Caco-2 (cell line): ENCODE data around the gene PTCHD1. TPM values are rescaled to one million over a fixed set of nuclear protein-coding genes. Genes with fewer than 3 reads are reported as not detected.
A peak's percentile ranks its signal among the peaks of the same experiment; 100 is the strongest.

Experiments used
- BruUV-seq: library from RNA; stranded (reverse); fragments of 400-500 nt; replicated peaks from 2 replicates; lab custom pipeline; 2021; lab: Mats Ljungman, UMichigan
- CTCF ChIA-PET: fragments of 300-600 bp; sonication (Branson Sonifier 250); formaldehyde crosslinking; loops from one replicate; lab custom pipeline; 2022; ENCODE audit warnings: antibody characterized with exemption; lab: Charles Lee
- POLR2A ChIA-PET: fragments of 300-600 bp; sonication (Branson Sonifier 250); formaldehyde crosslinking; loops from one replicate; lab custom pipeline; 2022; ENCODE audit warnings: antibody characterized with exemption; lab: Charles Lee
- DNase-seq, 2 experiments: peaks; one replicate each; pipeline versions ENCODE4 v3.0.0 to v3.0.0-alpha.2; 2020 to 2022
- H3K27me3 ChIP-seq: replicated peaks from 2 replicates; pipeline ENCODE4 v1.6.0; 2011; ENCODE audit warnings: low read length; ENCODE audit not compliant: control insufficient read depth, insufficient read depth
- H3K36me3 ChIP-seq: 2 replicates; pipeline ENCODE4 v1.5.1; 2011; ENCODE audit warnings: low read length; ENCODE audit not compliant: control insufficient read depth, insufficient read depth
- H3K4me1 ChIP-seq: fragments of 250-450 bp; sonication (Bioruptor Pico); 2 replicates; pipeline ENCODE4 v1.5.1; 2020; ENCODE audit warnings: mild to moderate bottlenecking
- H3K4me3 ChIP-seq: 2 replicates; pipeline ENCODE4 v1.5.1; 2011; ENCODE audit warnings: low read depth, mild to moderate bottlenecking, control low read depth, low read length
- H3K9me3 ChIP-seq: fragments of 250-450 bp; sonication (Bioruptor Pico); 2 replicates; pipeline ENCODE4 v1.5.1; 2020; ENCODE audit warnings: mild to moderate bottlenecking, moderate library complexity
- H3K27ac Mint-ChIP-seq: one replicate; pipeline ENCODE4 v1.8.0; 2022; ENCODE audit warnings: mixed read lengths; ENCODE audit not compliant: unreplicated experiment
- H3K27me3 Mint-ChIP-seq: one replicate; pipeline ENCODE4 v1.8.0; 2022; ENCODE audit warnings: mixed read lengths; ENCODE audit not compliant: insufficient read depth, unreplicated experiment
- H3K36me3 Mint-ChIP-seq: one replicate; pipeline ENCODE4 v1.8.0; 2022; ENCODE audit warnings: mild to moderate bottlenecking, mixed read lengths; ENCODE audit not compliant: insufficient read depth, unreplicated experiment
- H3K4me1 Mint-ChIP-seq: one replicate; pipeline ENCODE4 v1.8.0; 2022; ENCODE audit warnings: low read depth, mixed read lengths; ENCODE audit not compliant: unreplicated experiment
- H3K4me3 Mint-ChIP-seq: one replicate; pipeline ENCODE4 v1.8.0; 2022; ENCODE audit warnings: mild to moderate bottlenecking, moderate library complexity, mixed read lengths; ENCODE audit not compliant: unreplicated experiment
- H3K9me3 Mint-ChIP-seq: one replicate; pipeline ENCODE4 v1.8.0; 2022; ENCODE audit warnings: mixed read lengths; ENCODE audit not compliant: unreplicated experiment
- intact Hi-C: fragments of 100-400 bp; cut with micrococcal nuclease; formaldehyde crosslinking; loops from one replicate; pipeline ENCODE4 v1.10.0; 2022; ENCODE audit not compliant: unreplicated experiment
- total RNA-seq: library from RNA; stranded (reverse); gene quantifications from 2 replicates; pipeline ENCODE4 v1.2.3, GENCODE V29; 2022
- TF ChIP-seq, protein P1 (sequence below), 2 experiments: fragments of 200-600 bp in 1 of 2; IDR thresholded peaks; 1 replicate in 1 of 2; 2 replicates in 1 of 2; pipeline versions ENCODE4 v1.5.1 to v1.8.0; 2011 to 2022; ENCODE audit warnings: antibody characterized with exemption in 1 of 2, control low read depth in 1 of 2, inconsistent platforms in 1 of 2, low read depth in 1 of 2, low read length in 1 of 2, mild to moderate bottlenecking in 1 of 2, moderate library complexity in 1 of 2; ENCODE audit not compliant: insufficient read depth in 1 of 2, severe bottlenecking in 1 of 2, unreplicated experiment in 1 of 2

PTCHD1 gene
- total RNA-seq, 1 experiment from 2014 or later, result not detected

- Histone ChIP-seq H3K27me3 (no peaks in the 10 kb centered on the region), H3K9me3 (no peaks in the 10 kb centered on the region), H3K4me1 (no peaks in the 10 kb centered on the region), H3K36me3 (no peaks in the 10 kb centered on the region), H3K4me3 (no peak overlapping the region)
- no peak for DNase-seq
- TF ChIP-seq, protein P1, sequence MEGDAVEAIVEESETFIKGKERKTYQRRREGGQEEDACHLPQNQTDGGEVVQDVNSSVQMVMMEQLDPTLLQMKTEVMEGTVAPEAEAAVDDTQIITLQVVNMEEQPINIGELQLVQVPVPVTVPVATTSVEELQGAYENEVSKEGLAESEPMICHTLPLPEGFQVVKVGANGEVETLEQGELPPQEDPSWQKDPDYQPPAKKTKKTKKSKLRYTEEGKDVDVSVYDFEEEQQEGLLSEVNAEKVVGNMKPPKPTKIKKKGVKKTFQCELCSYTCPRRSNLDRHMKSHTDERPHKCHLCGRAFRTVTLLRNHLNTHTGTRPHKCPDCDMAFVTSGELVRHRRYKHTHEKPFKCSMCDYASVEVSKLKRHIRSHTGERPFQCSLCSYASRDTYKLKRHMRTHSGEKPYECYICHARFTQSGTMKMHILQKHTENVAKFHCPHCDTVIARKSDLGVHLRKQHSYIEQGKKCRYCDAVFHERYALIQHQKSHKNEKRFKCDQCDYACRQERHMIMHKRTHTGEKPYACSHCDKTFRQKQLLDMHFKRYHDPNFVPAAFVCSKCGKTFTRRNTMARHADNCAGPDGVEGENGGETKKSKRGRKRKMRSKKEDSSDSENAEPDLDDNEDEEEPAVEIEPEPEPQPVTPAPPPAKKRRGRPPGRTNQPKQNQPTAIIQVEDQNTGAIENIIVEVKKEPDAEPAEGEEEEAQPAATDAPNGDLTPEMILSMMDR (IDR thresholded peaks at IDR 0.05; ENCODE audit: insufficient read depth in 1 of 2, low read depth in 1 of 2, low read length in 1 of 2, severe bottlenecking in 1 of 2, unreplicated experiment in 1 of 2), result no peak
- Mint-ChIP-seq H3K4me3 (peak overlapping the region; percentile 58), H3K36me3 (no peaks in the 10 kb centered on the region), H3K9me3 (no peaks in the 10 kb centered on the region), H3K27ac (no peak overlapping the region), H3K27me3 (peaks cover 30% of the 10 kb centered on the region), H3K4me1 (peaks cover 9% of the 10 kb centered on the region)
- POLR2A ChIA-PET, result no interaction called here
- BruUV-seq, result no TSS peak
- intact Hi-C loops, result no loop called here
- CTCF ChIA-PET, result no interaction called here
Measured at GRCh38 chrX:23332888-23333821, 1.5 kb upstream of the PTCHD1 start.

- Histone ChIP-seq H3K4me1 (no peaks in the 10 kb centered on the region), H3K9me3 (no peaks in the 10 kb centered on the region), H3K27me3 (no peaks in the 10 kb centered on the region), H3K4me3 (no peak overlapping the region), H3K36me3 (no peaks in the 10 kb centered on the region)
- intact Hi-C loops, result no loop called here
- DNase-seq, result no peak
- H3K27me3 Mint-ChIP-seq, result peaks cover 30% of the 10 kb centered on the region
- ChIA-PET CTCF (no interaction called here), POLR2A (no interaction called here)
- H3K36me3 Mint-ChIP-seq, result no peaks in the 10 kb centered on the region
- no peaks in the 10 kb centered on the region for H3K9me3 Mint-ChIP-seq
- peaks cover 9% of the 10 kb centered on the region for H3K4me1 Mint-ChIP-seq
- TF ChIP-seq, protein P1 (IDR thresholded peaks at IDR 0.05; ENCODE audit: insufficient read depth in 1 of 2, low read depth in 1 of 2, low read length in 1 of 2, severe bottlenecking in 1 of 2, unreplicated experiment in 1 of 2), result no peak
- peak overlapping the region; percentile 60 for H3K4me3 Mint-ChIP-seq
- no TSS peak for BruUV-seq
- H3K27ac Mint-ChIP-seq, result no peak overlapping the region
Measured at GRCh38 chrX:23333842-23334520, 668 bp upstream of the PTCHD1 start.

- Mint-ChIP-seq H3K27ac (no peak overlapping the region), H3K9me3 (no peaks in the 10 kb centered on the region), H3K27me3 (peaks cover 30% of the 10 kb centered on the region), H3K36me3 (no peaks in the 10 kb centered on the region), H3K4me3 (peak overlapping the region; percentile 66), H3K4me1 (peaks cover 9% of the 10 kb centered on the region)
- no TSS peak for BruUV-seq
- TF ChIP-seq, protein P1 (IDR thresholded peaks at IDR 0.05; ENCODE audit: insufficient read depth in 1 of 2, low read depth in 1 of 2, low read length in 1 of 2, severe bottlenecking in 1 of 2, unreplicated experiment in 1 of 2), result no peak
- ChIA-PET POLR2A (no interaction called here), CTCF (no interaction called here)
- Histone ChIP-seq H3K4me3 (no peak overlapping the region), H3K9me3 (no peaks in the 10 kb centered on the region), H3K4me1 (no peaks in the 10 kb centered on the region), H3K27me3 (no peaks in the 10 kb centered on the region), H3K36me3 (no peaks in the 10 kb centered on the region)
- intact Hi-C loops, result no loop called here
- DNase-seq, result no peak
Measured at GRCh38 chrX:23334521-23334847, 165 bp upstream of the PTCHD1 start.
